CD4-positive, alpha-beta T cell treated with Interleukin-15 for 1 hour (primary cell): ENCODE results near the gene ZDHHC17.

Experiments
- DNase-seq: peaks from one replicate; pipeline ENCODE4 v3.0.0-alpha.2; 2020

The ZDHHC17 gene

DNA sequence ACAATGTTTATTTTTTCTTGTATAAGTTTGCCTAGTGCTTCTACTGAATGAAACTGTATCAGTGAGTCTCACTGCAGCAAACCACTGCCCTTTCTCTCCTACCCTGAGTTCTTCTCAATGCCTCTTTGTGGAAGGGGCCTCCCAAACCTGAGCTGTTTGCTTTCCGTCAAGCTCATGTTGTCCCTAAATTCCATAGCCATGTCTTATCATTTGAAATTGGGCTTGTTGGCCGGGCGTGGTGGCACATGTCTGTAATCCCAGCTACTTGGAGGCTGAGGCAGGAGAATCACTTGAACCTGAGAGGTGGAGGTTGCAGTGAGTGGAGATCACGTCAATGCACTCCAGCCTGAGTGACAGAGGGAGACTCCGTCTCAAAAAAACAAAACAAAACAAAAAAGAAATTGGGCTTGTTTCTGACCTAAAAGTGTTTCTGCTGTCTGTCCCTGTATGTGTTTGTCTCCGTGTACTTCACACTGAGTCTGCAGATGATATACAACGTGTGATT is 116.7 kb downstream of the ZDHHC17 start:
- no peak for DNase-seq

DNA sequence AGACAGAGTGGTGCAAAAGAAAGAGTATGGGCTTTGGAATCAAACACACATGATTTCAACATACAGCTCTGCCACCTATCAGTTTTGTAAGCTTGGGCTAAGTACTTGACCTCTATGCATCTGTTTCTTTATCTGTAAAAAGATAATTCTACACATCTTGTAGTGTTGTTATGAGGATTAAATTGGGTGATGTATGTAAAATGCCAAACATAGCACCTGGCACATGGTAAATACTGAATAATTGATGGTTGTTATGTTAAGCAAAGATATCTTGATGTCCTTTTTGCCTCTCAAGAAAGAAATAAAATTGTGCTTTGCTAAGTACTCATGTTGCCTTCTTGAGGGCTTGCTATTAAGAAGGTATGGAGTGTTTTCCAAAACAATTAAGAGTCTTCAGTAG is 117.2 kb downstream of the ZDHHC17 start:
- no peak for DNase-seq

GRCh38 chr12:76882367-76882766 is 118.5 kb downstream of the ZDHHC17 start:
- DNase-seq, result no peak

DNA sequence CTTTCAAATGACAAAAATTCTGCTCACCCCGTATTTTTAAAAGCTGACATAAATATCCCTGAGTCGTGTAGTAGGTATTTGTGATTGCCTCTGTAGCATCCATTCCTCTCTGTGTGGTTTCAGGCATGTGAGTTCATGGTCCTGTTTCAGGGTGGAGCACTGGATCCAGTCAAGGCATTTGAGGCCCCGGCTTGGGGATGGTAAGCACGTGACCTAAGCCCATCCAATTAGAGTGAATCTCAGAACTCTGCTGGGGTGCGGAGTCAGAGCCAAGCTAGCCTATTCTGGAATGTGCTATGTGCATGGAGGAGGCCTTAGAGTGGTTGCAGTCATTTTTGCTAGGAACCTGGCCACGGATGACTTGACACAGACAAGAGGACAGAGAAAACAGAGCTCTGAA is 119.2 kb downstream of the ZDHHC17 start:
- DNase-seq, result no peak

DNA sequence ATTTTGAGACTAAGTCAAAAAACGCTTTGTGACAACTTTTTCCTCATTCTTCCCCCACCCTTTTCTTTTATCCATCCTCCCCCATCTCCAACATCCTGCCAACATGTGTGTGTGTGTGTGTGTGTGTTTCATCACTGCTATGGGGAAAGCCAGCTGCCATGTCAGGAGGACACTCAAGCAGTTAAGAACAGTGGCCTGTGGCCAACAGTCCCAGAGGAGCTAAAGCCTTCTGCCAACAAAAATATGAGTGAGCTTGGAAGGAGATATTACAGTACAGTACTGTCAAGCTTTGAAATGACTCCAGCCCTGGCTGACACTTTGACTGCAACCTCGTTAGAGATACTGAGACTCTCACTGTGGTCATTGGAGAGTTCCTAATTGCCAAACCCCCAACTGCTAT is 119.9 kb downstream of the ZDHHC17 start:
- no peak for DNase-seq

DNA sequence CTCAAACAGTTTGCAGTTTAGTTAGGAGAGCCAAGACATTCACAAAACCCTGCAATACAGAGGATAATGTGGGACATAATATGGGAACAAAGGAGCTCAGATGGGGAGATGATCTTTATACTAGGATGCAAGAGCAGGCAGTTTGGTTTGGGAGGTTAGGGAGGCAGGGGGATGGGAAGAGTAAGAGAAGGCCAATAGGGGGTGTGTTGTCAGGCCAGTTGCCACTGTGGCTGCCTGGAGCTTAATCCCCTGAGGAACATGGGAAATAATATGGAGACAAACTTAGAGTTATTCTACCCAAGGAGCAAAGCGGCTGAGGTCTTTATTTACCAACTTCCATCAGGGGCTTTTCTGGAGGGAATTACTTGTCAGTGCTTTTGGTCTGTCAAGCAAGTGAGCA is 124.9 kb downstream of the ZDHHC17 start:
- DNase-seq, result no peak

- DNase-seq, result no peak
Measured at GRCh38 chr12:76890151-76891143, 126.5 kb downstream of the ZDHHC17 start.

DNA sequence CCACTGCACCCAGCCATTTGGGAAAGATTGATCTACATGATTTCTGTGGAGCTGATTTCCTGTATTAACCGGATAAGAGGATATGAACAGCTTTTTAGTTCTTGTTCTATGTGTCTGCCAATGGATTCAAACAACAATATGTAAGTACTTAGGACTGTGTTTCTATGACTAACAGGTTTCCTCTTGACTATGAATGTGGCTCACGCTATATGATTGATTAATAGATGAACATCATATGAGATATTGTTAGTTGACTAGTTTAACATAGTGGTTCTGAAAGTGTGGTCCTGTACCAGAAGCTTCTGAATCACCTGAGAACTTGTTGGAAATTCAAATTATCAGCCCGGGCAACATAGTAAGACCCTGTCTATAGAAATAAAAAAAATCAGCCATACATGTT is 127.7 kb downstream of the ZDHHC17 start:
- DNase-seq, result no peak

DNA sequence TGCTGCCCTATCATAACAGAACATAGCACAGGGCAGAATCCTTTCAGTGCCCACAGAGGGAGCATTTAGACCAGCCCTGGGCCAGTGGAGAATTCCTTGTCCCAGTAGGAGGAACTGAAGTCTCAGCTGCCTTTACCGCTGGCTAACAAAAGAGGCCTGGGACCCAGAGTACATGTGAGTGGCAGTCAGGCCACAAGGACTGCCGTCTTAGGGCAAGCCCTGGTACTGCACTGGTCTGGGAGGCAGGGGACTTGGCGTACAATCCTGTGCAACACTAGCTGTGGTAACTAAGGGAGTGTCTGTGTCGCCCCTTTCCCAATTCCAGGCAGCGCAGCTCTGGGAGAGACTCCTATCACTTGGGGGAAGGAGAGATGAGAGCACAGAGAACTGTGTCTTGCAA is 131.9 kb downstream of the ZDHHC17 start:
- DNase-seq, result no peak

DNA sequence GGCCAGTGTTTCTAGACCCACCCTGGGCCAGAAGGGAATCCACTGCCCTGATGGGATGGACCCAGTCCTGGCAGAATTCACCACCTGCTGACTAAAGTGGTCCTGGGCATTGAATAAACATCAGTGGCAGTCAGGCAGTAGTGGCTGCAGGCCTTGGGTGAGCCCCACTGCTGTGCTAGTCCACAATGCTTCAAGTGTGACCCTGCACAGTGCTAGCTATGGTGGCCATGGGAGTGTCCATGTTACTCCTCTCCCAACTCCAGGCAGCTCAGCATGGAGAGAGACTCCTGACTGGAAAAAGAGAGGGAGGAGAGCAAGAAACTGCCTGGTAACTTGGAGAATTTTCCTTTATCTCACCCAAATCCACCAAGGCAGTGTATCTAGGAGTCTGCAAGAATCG is 132.4 kb downstream of the ZDHHC17 start:
- no peak for DNase-seq

DNA sequence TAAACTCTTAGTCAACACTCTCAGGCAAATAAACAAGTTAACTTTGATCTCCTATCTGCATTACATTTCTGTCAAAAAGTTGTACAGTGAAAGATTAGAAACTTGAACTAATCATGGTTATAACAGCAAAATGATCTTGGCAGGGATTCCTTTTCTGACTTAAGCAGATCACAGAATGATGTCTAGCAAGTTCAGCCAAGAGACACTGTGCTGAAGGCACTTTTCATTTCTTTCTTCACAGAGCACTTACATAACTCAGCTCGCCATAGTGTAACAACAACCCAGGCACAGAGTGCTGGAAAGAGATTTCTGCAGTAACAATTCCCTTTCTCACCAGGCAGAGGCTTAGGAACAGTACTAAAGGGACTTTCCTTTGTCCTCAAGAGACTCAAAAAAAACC is 134.5 kb downstream of the ZDHHC17 start:
- DNase-seq, result no peak

DNA sequence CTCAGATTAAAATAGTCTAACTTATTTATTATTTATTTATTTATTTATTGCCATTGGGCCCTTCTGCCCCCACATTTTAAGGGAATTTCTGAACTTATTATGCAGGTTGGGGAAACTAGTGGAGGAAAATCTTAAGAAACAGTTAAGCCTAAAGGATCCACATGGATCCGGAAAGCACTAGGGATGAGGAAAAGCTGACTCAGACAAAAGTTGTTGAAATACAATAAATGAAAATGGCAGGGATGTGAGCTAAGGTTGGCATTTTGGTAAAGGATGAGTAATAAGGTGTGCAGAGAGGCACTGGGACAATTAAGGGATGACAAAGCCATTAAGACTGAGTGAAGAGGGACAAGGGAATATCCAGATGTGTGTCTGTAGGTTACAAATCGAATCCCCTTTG is 135.6 kb downstream of the ZDHHC17 start:
- DNase-seq, result no peak

DNA sequence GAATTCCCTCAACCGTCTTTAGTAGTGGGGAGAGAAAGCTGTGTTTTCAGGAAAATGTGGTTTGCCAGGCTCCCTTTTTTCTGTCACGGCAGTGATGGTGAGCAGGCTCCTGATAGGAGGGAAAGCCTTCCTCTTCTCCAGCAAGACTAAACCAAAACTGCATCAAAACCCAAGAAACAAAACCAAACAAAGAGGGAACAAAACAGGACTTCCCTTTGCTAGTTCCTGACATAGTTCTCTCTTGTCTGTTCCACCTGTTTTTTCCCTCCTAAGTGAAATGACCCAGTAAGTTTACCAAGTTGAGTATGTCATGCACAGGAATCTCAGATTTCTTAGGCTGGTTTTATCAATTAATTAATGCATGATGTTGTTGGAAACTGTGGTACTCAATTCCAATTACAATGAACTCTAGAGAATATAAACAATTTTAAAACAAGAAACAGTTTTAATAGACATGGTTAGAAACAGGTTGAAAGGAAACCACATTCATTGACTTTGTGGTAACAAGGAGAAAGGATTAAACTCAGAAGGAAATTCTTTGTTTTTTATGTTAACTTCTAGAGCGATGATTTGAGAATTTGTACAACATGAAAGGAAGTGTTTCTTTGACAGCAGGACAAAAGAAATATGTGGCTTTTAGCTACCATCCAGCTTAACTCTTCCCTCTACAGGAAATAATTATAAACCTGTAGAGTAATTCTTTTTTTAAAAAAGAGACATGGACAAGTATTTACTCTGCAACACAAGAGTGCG is 137.9 kb downstream of the ZDHHC17 start:
- no peak for DNase-seq
